LoVo (cell line): Measurements from ENCODE around the gene RFWD3.
"Not testable (repeated sequence)": the region's sequence is repeated elsewhere in the genome, so short reads cannot be mapped to it uniquely, and the experiment has no call there.

Experiments
- DNase-seq: peaks from one replicate; pipeline ENCODE4 v3.0.0-alpha.2; 2016; ENCODE audit warnings: low spot score

The RFWD3 gene

GRCh38 chr16:74666010-74666421 lies 661 bp downstream of the RFWD3 start:
- no peak for DNase-seq

GRCh38 chr16:74661064-74661463 lies 5.6 kb downstream of the RFWD3 start:
- no peak for DNase-seq

DNA sequence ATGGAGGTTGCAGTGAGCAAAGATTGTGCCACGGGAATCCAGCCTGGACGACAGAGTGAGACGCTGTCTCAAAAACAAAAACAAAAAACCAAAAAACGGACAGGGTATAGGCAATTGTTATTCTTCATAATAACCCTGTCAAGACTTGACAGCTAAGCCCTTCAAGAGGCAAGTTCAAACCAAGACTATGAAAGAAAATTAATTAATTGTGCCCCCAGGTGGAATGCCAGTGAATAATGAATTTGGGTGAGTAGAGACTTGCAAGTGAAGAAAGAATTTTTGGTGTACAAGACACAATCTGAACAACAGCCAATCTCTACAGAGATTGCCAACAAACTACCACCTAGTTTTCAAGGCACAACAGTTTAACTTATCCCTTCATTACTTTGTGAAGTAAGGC lies 6.3 kb downstream of the RFWD3 start:
- no peak for DNase-seq

GRCh38 chr16:74659041-74659440 lies 7.6 kb downstream of the RFWD3 start:
- no peak for DNase-seq

DNA sequence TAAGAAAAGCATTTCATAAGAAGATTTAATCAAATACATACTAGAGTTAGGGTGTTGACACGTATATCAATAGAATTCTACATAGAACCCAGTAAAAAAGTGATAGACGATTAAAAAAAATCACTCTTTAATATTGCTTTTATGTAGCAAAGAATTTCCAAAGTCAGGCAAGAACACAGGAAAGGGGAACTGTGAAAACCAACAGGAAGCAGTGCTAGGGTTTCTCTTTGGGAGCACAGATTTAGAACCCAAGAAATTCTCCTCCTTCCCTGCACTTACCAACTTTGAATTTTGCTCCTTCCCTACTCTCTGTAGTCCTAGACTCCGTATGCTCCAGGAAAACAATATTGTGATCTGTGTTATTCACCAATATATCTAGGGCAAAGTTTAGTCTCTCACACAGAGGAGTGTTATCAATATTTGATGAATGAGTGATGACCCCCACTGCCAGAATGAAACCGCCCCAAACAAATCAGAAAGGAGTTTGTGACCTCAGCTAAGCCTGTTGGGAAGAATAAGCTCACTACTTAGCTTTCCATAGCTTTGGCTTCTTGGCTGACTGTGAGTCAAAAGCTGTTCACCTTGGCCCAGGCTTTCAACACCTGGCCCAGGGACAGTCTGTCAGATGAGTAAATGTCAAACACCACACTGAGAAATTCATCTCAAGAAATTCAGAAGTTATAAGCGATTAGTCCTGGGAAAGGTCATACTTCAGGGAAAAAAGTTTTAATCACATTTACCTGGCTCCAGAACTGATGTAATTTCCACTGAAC lies 8.6 kb downstream of the RFWD3 start:
- DNase-seq: no peak

DNA sequence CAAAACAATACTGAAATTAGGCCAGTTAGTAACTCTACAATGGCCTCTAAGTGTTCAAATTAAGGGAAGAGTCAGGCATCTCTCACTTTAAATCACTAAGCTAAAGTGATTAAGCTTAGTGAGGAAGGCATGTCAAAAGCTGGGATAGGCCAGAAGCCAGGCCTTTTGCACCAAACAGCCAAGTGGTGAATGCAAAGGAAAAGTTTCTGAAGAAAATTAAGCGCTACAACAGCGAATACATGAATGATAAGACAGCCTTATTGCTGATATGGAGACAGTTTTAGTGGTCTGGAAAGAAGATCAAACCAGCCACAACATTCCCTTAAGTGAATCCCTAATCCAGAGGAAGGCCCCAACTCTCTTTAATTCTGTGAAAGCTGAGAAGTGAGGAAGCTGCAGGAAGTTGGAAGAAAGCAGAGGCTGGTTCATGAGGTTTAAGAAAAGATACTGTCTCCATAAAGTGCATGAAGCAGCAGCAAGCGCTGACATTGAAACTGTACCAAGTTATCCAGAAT lies 12.1 kb downstream of the RFWD3 start:
- no peak for DNase-seq

GRCh38 chr16:74652883-74653282 lies 13.8 kb downstream of the RFWD3 start:
- DNase-seq: not testable (repeated sequence)

DNA sequence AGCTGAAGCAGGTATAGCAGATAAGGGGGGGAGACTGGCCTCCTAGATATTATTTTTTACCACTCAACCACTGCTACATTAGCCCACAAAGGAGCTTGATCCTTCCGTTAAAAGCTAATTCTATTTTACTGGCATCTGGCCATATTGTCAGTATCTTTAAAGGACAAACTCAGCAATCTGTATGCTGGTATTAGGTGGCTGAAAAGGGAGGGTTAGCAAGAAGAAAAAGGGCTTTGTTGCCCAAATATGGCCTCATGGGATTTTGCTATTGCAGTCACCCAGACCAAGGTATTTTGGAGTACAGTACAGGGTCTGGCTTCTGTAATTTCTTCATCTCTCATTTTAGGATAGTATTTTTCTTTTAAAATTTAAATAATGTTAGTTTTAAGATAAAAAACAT lies 14.4 kb downstream of the RFWD3 start:
- no peak for DNase-seq

DNA sequence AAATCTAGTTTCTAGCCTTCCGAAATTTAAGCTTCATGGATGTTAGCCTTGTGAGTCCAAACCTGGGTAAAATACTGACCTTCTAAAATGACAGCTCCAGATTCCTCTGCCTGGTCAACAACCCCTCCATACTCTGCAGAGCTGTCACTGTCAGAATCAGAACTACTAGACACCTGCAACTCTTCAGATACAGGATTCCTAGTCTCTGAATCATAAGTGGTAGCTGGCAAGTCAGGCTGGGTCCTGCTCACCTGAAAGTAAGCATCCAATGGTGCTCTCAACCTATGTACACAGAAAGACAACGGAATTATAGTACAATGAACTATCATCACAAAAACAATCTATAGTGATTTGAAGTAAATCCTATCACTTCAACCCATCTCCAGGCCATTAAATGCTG lies 14.8 kb downstream of the RFWD3 start:
- DNase-seq: no peak

GRCh38 chr16:74650966-74651567 lies 15.6 kb downstream of the RFWD3 start:
- peak; percentile 4 for DNase-seq

GRCh38 chr16:74649839-74650504 lies 16.7 kb downstream of the RFWD3 start:
- no peak for DNase-seq

GRCh38 chr16:74641969-74642368 lies 24.7 kb downstream of the RFWD3 start:
- no peak for DNase-seq

- DNase-seq: no peak
These were observed 28.8 kb downstream of the RFWD3 start for GRCh38 chr16:74637742-74638453.

DNA sequence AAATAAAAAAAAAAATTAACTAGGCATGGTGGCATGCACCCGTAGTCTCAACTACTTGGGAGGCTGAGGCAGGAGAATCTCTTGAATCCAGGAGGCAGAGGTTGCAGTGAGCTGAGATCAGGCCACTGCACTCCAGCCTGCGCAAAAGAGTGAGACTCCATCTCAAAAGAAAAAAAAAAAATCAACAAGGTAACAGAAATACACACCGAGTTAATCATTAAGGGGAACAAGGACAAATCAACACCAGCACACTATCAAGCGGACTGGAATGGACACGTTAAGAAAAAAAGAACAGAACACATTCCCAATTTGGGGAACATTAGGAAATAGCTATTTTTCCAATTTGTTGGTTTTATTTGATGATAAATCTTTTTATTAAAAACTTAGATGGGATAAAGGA lies 31.4 kb downstream of the RFWD3 start:
- no peak for DNase-seq

GRCh38 chr16:74633686-74634085 lies 33.0 kb downstream of the RFWD3 start:
- no peak for DNase-seq

DNA sequence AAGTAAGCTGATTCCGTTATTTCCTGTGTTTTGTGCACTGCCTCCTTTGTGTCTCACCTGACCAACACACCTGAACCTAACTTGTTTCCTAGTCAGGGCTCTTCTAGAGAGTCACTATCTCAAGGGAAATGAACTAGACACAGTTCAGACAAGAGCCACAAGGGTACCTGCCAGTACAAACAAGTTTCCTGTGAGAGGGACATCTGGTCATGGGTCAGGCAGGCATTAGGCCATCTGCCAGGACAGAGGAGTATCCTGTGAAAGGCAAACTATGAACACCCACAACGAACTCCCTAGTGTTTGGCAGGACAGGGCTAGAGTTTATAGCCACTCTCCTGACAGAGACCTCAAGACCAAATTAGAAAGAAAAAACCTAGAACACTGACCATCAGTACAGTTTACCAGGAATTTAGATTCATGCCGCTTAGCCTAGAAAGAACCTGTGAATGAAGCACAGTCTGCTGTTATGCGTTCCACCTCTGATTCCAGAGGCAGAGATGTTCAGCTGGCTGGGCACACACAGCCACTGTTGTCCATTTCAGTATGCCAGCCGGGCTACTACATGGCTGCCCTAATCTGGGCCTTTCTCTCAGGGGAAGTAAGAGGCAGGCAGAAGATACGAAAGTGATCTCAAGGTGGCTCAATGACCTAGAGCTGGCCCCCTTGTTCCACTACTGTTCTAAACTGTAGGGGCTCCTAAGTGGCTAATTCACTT lies 39.0 kb downstream of the RFWD3 start:
- DNase-seq: no peak

- DNase-seq: no peak
These were observed 39.8 kb downstream of the RFWD3 start for GRCh38 chr16:74626741-74627416.

GRCh38 chr16:74625500-74626350 lies 41.0 kb downstream of the RFWD3 start:
- DNase-seq: no peak

DNA sequence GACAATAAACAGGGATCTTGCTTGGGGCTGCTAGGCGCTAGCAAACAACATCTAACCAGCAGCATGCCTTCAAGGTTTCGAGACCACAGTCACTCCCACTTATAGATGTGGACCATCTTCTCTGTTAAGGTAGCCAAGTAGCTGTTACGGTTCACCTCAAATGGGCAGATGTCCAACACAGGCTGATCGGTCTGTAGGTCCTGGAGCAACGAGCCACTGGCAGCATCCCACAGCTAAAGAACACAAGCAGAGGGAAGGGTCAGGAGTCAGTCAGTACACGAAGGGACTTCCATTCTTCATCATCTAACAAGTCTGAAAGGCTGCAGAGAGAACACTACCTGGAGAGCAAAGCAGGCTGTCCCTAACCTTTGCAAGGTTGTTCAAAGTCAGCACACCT lies 42.8 kb downstream of the RFWD3 start:
- no peak for DNase-seq

DNA sequence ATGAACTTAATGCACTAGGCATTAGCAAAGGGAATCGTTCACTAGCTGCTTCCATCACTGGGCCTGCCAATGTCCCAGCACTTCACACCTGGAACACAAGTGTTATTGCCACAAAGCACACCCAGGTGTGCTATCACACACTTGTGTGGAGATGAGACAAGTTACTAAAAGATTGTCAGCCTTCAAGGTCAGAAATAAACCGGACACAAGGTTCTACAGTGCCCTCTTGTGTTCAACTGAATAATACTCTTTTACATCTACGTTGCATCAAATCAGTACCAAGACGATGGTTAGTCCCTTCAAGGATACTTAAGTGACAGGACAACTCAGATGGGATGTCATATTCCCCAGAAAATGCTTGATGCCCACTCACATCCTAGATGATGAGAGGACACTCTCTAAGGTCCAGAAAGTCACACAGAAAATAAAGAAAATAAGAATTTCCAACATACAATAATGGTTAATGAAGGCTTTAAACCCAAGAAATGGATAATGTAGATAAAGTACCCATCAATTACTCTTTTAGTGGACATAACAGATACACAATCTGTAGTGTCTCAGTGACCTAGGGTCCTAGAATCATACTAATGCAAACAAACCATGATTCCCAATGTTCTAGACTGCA lies 43.4 kb downstream of the RFWD3 start:
- DNase-seq: peak; percentile 33
